Esophagus (tissue), 2 donors: ENCODE results near the gene TRAPPC12. TPM values are rescaled to one million over a fixed set of nuclear protein-coding genes. Genes with fewer than 3 reads are reported as not detected.

Experiments used
- H3K27ac ChIP-seq, 2 donors: one replicate each; pipeline ENCODE4 v1.5.1; 2013; ENCODE audit warnings: low read depth in 2 of 2, mild to moderate bottlenecking in 2 of 2, inconsistent platforms in 1 of 2, low read length in 1 of 2, moderate library complexity in 1 of 2
- H3K27me3 ChIP-seq, 2 donors: one replicate each; pipeline ENCODE4 v1.6.1; 2013; ENCODE audit warnings: low read length in 2 of 2, control low read depth in 1 of 2, mild to moderate bottlenecking in 1 of 2; ENCODE audit not compliant: insufficient read depth in 2 of 2, control insufficient read depth in 1 of 2
- H3K36me3 ChIP-seq, 2 donors: one replicate each; pipeline ENCODE4 v1.6.1; 2013; ENCODE audit warnings: low read length in 1 of 2; ENCODE audit not compliant: control insufficient read depth in 2 of 2, insufficient read depth in 2 of 2
- H3K4me1 ChIP-seq, 2 donors: one replicate each; pipeline ENCODE4 v1.6.1; 2013; ENCODE audit warnings: low read length in 1 of 2; ENCODE audit not compliant: control insufficient read depth in 2 of 2, insufficient read depth in 2 of 2
- H3K4me3 ChIP-seq, 2 donors: one replicate each; pipeline ENCODE4 v1.5.1; 2013; ENCODE audit warnings: low read length in 2 of 2, mild to moderate bottlenecking in 2 of 2, low read depth in 1 of 2, moderate library complexity in 1 of 2
- H3K9me3 ChIP-seq, 2 donors: one replicate each; pipeline ENCODE4 v1.6.1; 2013; ENCODE audit warnings: mild to moderate bottlenecking in 2 of 2, low read depth in 1 of 2, low read length in 1 of 2, moderate library complexity in 1 of 2; ENCODE audit not compliant: control insufficient read depth in 2 of 2, insufficient read depth in 1 of 2
- WGBS, 2 donors: extraction: QIAGEN DNeasy Blood & Tissue Kit; methylation state at CpG; one replicate each; pipeline ENCODE4 v1.1.7; 2013; 5-methylcytosine and 5-hydroxymethylcytosine counted together
- polyA plus RNA-seq, 2 donors: library from polyadenylated mRNA; stranded (reverse); fragments of 200-250 nt; gene quantifications; one replicate each; pipeline ENCODE4 v1.2.3, GENCODE V29; 2013
- donor health status: healthy with polysubstance abuse.
- donor health status: Bipolar disorder and iron deficiency.

The TRAPPC12 gene
- polyA plus RNA-seq, 2 donors: 43.6 to 64.2 TPM

- Histone ChIP-seq H3K9me3 (no peaks in the 10 kb centered on the region), H3K27me3 (no peaks in the 10 kb centered on the region), H3K27ac (no peak overlapping the region), H3K36me3 (peaks cover 5 to 21% of the 10 kb centered on the region in 2 donors), H3K4me1 (no peaks in the 10 kb centered on the region), H3K4me3 (no peak overlapping the region)
- 86 to 90% methylated on average over 5 of the region's 5 CpGs for WGBS, 2 donors
Measured at GRCh38 chr2:3387011-3387410, 7.5 kb downstream of the TRAPPC12 start.

DNA sequence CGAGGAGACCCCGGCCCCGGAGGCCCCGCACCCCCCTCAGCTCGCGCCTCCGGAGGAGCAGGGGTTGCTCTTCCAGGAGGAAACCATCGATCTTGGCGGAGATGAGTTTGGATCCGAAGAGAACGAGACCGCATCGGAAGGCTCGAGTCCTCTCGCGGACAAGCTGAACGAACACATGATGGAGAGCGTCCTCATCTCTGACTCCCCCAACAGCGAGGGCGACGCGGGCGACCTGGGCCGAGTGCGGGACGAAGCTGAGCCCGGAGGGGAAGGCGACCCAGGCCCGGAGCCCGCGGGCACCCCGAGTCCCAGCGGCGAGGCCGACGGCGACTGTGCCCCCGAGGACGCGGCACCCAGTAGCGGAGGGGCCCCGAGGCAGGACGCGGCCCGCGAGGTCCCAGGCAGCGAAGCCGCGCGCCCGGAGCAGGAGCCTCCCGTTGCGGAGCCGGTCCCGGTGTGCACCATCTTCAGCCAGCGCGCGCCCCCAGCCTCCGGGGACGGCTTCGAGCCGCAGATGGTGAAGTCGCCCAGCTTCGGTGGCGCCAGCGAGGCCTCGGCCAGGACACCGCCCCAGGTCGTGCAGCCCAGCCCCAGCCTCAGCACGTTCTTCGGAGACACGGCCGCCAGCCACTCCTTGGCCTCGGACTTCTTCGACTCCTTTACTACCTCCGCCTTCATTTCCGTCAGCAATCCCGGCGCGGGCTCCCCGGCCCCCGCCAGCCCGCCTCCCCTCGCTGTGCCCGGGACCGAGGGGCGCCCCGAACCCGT is 8.3 kb downstream of the TRAPPC12 start:
- no peak overlapping the region for H3K27ac ChIP-seq
- WGBS, 2 donors: 93 to 94% methylated on average over 76 to 89 of the region's 89 CpGs
- H3K27me3 ChIP-seq: no peaks in the 10 kb centered on the region
- no peaks in the 10 kb centered on the region for H3K4me1 ChIP-seq
- no peaks in the 10 kb centered on the region for H3K9me3 ChIP-seq
- H3K4me3 ChIP-seq: no peak overlapping the region
- H3K36me3 ChIP-seq: peaks cover 5 to 24% of the 10 kb centered on the region in 2 donors

GRCh38 chr2:3388412-3388738 is 8.9 kb downstream of the TRAPPC12 start:
- Histone ChIP-seq H3K4me1 (no peaks in the 10 kb centered on the region), H3K4me3 (no peak overlapping the region), H3K27ac (no peak overlapping the region), H3K27me3 (no peaks in the 10 kb centered on the region), H3K36me3 (peaks cover 5 to 24% of the 10 kb centered on the region in 2 donors), H3K9me3 (no peaks in the 10 kb centered on the region)
- WGBS, 2 donors: 98% methylated on average over 28 to 31 of the region's 31 CpGs

GRCh38 chr2:3389193-3389592 is 9.7 kb downstream of the TRAPPC12 start:
- H3K9me3 ChIP-seq: no peaks in the 10 kb centered on the region
- WGBS, 2 donors: 97 to 99% methylated on average over 29 of the region's 29 CpGs
- no peak overlapping the region for H3K4me3 ChIP-seq
- H3K27ac ChIP-seq: no peak overlapping the region
- no peaks in the 10 kb centered on the region for H3K4me1 ChIP-seq
- peaks cover 5 to 24% of the 10 kb centered on the region in 2 donors for H3K36me3 ChIP-seq
- H3K27me3 ChIP-seq: no peaks in the 10 kb centered on the region

- Histone ChIP-seq H3K27ac (no peak overlapping the region), H3K27me3 (no peaks in the 10 kb centered on the region), H3K4me1 (no peaks in the 10 kb centered on the region), H3K9me3 (no peaks in the 10 kb centered on the region), H3K4me3 (no peak overlapping the region), H3K36me3 (peaks cover 5 to 24% of the 10 kb centered on the region in 2 donors)
- WGBS, 2 donors: 90 to 94% methylated on average over 8 of the region's 8 CpGs
Measured at GRCh38 chr2:3390041-3390440, 10.5 kb downstream of the TRAPPC12 start.

GRCh38 chr2:3392216-3392615 is 12.7 kb downstream of the TRAPPC12 start:
- peaks cover 5 to 24% of the 10 kb centered on the region in 2 donors for H3K36me3 ChIP-seq
- H3K27ac ChIP-seq: no peak overlapping the region
- 95 to 96% methylated on average over 4 of the region's 4 CpGs for WGBS, 2 donors
- H3K4me3 ChIP-seq: no peak overlapping the region
- no peaks in the 10 kb centered on the region for H3K27me3 ChIP-seq
- H3K4me1 ChIP-seq: no peaks in the 10 kb centered on the region
- peaks cover 0 to under 1% of the 10 kb centered on the region in 2 donors for H3K9me3 ChIP-seq

DNA sequence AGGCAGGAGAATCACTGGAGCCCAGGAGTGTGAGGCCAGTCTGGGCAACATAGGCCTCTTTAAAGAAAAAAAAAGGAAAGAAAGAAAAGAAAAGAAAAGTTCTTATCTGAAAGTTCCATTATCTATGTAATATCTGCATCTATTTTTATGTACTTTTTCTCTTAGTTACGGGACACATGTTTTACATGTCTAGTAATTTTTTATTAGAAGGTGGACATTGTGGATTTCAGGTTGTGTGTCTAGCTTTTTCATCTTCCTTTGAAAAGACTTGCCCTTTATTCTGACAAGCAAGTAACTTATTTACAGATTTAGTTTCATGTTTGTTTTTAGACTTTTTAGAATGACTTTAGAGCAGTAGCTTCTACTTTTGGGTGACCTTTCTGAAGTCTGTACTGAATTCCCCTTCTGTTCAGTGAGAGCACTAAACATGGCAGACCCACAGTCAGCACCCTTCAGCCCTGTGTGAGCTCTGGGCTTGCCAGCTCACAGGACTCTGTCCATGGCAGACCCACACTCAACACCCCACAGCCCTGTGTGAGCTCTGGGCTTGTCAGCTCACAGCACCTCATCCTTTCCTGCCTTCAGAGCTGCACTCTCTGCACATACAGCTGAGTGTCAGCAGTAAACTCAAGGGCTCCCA is 17.5 kb downstream of the TRAPPC12 start:
- Histone ChIP-seq H3K36me3 (peaks cover 4 to 13% of the 10 kb centered on the region in 2 donors), H3K27me3 (no peaks in the 10 kb centered on the region), H3K4me3 (no peak overlapping the region), H3K4me1 (peaks cover 0 to 2% of the 10 kb centered on the region in 2 donors), H3K27ac (no peak overlapping the region), H3K9me3 (peaks cover 0 to 2% of the 10 kb centered on the region in 2 donors)
- 96 to 97% methylated on average over 1 of the region's 1 CpG for WGBS, 2 donors

DNA sequence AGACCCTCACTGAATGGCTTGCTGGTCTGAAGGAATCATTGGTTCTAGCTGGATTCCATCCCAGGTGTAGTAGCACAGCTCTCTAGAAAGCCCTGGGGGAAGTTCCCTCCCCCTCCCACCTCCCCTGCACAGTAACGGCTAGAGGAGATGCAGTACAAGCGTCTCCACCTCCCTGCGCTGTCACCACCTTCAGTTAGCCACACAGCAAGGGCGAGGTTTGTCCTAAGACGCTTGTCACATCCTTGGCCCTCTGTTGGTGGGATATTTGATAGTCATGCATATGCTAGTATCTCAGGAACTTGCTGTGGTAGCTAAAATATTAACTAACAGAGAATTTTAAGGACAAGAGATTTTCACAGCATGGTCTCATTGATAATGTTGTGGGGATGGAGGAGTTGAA is 19.4 kb downstream of the TRAPPC12 start:
- no peak overlapping the region for H3K4me3 ChIP-seq
- no peaks in the 10 kb centered on the region for H3K27me3 ChIP-seq
- H3K9me3 ChIP-seq: peaks cover 0 to 2% of the 10 kb centered on the region in 2 donors
- H3K36me3 ChIP-seq: peaks cover 4 to 15% of the 10 kb centered on the region in 2 donors
- H3K4me1 ChIP-seq: peaks cover 0 to 2% of the 10 kb centered on the region in 2 donors
- H3K27ac ChIP-seq: no peak overlapping the region
- 88 to 91% methylated on average over 5 of the region's 5 CpGs for WGBS, 2 donors

DNA sequence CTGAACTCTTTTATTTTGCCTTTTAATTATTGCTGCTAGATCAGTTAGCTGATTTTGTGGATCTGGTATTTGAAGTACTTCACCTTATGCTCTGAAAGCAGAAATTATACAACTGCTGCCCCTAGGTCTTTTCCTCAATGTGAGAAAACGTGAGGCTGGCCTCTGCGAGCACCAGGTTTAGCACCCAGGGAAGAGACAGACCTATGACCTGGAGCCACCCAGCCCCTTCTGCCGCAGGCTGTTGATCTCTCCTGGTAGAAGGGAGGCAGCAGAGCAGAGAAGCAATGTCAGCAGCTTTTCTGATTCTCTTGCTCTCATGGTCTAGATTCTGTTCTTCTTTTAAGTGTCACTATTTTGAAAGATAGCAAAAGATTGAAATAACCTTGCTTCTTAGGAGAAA is 19.9 kb downstream of the TRAPPC12 start:
- Histone ChIP-seq H3K4me3 (no peak overlapping the region), H3K27ac (no peak overlapping the region), H3K27me3 (no peaks in the 10 kb centered on the region), H3K9me3 (peaks cover 0 to 2% of the 10 kb centered on the region in 2 donors), H3K36me3 (peaks cover 4 to 15% of the 10 kb centered on the region in 2 donors), H3K4me1 (peaks cover 0 to 2% of the 10 kb centered on the region in 2 donors)
- 69 to 71% methylated on average over 3 of the region's 3 CpGs for WGBS, 2 donors
